MM.1S (cell line): Measurements from ENCODE around the gene RUFY4.

ENCODE experiments used
- EZH2phosphoT487 ChIP-seq: fragments of 300-600 bp; sonication (generic); IDR thresholded peaks from 2 replicates; pipeline ENCODE4 v1.6.1; 2018; ENCODE audit warnings: antibody characterized with exemption, low read length
- TF ChIP-seq, protein P1 (sequence below): fragments of 300-600 bp; sonication (generic); IDR thresholded peaks from 2 replicates; pipeline ENCODE4 v1.5.1; 2016; ENCODE audit warnings: antibody characterized with exemption, low read length, mixed read lengths

DNA sequence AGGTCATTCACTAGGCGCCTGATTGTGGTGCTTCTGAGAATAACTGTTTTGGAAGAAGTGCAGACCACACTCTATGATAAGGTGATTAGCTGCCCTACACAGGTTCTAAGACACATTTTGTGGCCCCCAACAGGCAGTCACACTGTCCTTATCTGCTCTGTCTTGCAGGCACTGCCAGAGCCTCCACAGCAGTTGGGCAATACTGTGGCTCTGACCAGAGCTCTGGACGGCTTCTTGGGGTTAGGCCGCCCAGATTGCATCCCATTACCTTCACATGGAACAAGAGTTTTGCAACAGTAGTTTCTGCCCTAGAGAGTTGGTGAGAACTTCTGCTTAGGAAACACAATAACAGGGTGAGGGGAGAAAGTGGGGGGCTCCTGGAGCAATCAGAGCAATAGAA lies 22.7 kb downstream of the RUFY4 start:
- TF ChIP-seq, protein P1, sequence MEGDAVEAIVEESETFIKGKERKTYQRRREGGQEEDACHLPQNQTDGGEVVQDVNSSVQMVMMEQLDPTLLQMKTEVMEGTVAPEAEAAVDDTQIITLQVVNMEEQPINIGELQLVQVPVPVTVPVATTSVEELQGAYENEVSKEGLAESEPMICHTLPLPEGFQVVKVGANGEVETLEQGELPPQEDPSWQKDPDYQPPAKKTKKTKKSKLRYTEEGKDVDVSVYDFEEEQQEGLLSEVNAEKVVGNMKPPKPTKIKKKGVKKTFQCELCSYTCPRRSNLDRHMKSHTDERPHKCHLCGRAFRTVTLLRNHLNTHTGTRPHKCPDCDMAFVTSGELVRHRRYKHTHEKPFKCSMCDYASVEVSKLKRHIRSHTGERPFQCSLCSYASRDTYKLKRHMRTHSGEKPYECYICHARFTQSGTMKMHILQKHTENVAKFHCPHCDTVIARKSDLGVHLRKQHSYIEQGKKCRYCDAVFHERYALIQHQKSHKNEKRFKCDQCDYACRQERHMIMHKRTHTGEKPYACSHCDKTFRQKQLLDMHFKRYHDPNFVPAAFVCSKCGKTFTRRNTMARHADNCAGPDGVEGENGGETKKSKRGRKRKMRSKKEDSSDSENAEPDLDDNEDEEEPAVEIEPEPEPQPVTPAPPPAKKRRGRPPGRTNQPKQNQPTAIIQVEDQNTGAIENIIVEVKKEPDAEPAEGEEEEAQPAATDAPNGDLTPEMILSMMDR = no peak
- no peak for TF ChIP-seq EZH2phosphoT487
